Measurements from ENCODE around the gene ADCY3.
"Not testable (repeated sequence)": the region's sequence is repeated elsewhere in the genome, so short reads cannot be mapped to it uniquely, and the experiment has no call there.

Gene ADCY3

GRCh38 chr2:24845691-24846090 lies 74.3 kb downstream of the ADCY3 start:
- DNase-seq (ENCODE audit: low read depth, low spot score): no peak

- DNase-seq (ENCODE audit: low read depth, low spot score): no peak
Observed at GRCh38 chr2:24844023-24844685, 75.9 kb downstream of the ADCY3 start.

DNA sequence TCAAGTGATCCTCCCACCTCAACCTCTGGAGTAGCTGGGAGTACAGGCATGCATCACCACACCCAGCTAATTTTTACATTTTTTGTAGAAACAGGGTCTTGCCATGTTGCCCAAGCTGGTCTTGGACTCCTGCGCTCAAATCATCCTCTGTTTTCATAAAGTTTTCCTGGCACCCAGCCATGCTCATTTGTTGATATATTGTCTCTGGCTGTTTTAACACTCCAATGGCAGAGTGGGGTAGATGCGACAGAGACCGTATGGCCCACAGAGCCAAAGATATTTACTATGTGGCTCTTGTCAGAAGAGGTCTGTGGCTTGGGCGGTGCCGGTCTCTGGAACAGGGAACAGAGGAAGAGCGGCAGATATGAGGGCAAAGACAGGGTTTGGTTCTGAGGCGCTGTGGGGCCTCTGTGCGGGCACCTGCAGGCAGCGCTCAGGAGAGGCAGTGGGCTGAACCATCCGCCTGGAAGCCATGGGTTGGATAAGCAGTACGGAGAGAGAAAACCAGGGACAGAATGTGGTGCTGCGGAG lies 76.6 kb downstream of the ADCY3 start:
- no peak for DNase-seq (ENCODE audit: low read depth, low spot score)

DNA sequence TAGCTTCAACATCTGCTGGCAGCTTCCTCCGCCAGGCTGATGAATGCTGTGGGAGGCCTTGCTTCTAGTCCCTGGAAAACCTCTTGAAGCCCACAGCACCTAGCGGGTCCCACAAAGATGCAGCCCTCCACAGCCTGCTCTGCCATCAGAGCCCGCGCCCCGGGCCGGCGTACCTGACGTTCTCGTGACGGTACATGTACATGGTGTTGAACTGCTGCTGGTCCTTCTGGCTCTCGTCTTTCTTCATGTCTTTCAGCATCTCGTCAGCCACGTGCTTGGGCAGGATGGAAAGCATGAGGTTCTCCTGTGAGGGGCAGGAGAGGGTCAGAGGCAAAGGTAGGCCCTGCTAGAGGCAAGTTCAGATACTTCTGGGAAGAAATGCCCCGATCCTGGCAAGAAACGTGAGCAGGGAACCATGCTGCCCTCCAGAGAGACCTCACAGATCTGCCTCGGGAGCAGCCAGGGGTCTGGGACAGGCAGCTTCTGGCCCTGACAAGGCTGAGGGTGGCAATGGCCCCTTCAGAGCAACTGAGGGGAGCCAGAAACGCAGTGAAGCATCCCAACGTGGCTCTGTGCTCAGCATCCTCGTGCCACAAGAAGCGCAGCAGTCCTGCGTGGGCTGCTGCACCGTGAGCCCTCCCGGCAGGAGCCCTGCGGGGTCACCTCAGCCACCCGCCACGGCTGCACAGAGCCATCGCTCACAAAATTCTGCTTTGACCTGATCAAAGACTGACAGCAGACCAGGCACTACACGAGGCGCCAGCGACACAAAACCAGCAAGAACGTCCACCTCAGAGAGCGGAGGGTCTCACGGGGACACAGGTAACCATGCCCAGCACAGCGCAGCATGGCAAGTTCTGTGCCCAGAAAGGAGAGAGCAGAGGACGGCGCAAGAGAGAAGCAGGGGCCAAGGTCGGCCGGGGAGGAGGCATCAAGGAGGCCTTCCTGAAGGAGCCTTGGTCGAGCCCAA lies 77.7 kb downstream of the ADCY3 start:
- no peak for DNase-seq (ENCODE audit: low read depth, low spot score)

GRCh38 chr2:24840962-24841945 lies 78.8 kb downstream of the ADCY3 start:
- no peak for DNase-seq (ENCODE audit: low read depth, low spot score)

GRCh38 chr2:24840164-24840869 lies 79.7 kb downstream of the ADCY3 start:
- DNase-seq (ENCODE audit: low read depth, low spot score): no peak

DNA sequence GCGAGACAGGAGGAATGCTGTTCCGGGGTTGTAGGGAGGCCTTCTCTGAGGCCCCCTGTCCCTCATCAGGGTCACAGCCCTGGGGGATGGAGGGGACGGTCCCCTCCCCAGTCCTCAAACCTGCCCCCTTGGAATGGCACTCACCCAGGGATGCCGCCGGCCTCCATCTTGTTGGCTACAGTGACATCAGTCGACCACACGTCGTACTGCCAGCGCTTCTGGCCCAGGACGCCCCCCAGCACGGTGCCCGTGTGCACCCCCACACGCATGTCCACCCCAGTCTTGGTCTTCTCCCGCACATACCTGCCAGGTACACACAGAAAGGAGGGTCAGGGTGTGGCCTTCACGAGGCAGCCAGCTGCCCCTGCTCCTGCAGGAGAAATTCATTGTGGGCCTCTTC lies 80.3 kb downstream of the ADCY3 start:
- no peak for DNase-seq (ENCODE audit: low read depth, low spot score)

DNA sequence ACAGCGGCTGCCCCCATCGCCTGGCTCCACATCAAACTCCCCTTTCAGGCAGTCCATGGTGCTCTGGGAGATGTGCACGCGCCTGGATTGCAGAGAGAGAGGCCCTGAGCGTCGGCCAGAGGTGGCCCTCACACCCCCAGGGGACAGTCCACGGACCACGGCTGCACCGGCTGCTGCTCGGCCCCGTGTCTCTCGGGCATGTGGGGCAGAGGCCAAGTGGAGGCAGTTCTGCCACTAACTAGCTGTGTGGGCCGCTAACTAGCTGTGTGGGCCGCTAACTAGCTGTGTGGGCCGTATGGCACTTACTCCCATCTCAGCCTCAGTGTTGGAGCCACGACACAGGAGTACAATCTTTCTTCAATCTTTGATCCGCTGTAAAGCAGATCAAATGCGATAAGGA lies 81.5 kb downstream of the ADCY3 start:
- DNase-seq (ENCODE audit: low read depth, low spot score): no peak

GRCh38 chr2:24837996-24838513 lies 82.0 kb downstream of the ADCY3 start:
- no peak for DNase-seq (ENCODE audit: low read depth, low spot score)

GRCh38 chr2:24836706-24837105 lies 83.3 kb downstream of the ADCY3 start:
- DNase-seq (ENCODE audit: low read depth, low spot score): no peak

- DNase-seq (ENCODE audit: low read depth, low spot score): no peak
Observed at GRCh38 chr2:24836206-24836605, 83.8 kb downstream of the ADCY3 start.

- DNase-seq (ENCODE audit: low read depth, low spot score): not testable (repeated sequence)
Observed at GRCh38 chr2:24835411-24835810, 84.6 kb downstream of the ADCY3 start.

GRCh38 chr2:24834733-24835395 lies 85.2 kb downstream of the ADCY3 start:
- no peak for DNase-seq (ENCODE audit: low read depth, low spot score)

DNA sequence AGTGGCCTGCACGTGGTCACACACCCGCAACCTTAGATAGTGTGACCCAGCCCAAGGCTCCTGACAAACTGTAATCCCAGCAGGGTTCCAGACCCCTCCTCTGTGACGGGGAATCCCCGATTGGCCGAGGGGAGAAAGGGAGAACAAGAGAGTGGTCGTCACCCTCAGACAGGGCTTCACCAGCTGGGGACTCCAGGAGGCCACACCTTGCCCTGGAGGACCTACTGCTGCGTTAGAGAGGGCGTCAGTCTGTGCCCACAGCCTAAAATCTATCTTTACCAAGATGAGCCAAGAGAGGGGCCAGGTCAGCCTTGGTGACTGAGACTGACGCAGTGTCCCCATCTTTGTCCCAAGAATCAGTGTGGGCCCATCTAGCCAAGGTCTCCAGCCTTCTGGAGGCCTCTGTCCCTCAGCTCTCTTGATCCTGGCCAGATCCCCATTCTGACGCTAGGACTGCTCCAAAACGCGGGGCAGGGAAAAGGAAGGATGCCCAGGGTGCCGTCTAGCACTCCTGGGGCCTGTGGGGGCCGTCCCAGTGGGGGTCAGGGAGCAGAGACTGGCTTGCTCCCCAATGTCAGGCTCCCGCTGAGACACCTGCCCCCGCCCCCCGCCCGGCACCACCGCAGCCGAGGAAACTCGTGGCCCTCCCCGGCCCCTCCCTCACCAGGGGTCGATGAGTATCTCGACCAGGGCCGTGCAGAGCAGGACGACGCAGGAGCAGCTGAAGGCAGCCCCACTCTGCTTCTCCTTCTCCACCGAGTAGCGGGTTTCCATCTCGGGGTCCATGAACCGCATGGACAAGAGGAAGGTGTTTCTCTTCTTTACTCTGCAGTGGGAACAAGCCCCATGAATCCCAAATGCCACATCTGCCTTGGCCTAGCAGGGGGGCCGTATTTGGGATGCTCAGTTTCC lies 86.0 kb downstream of the ADCY3 start:
- DNase-seq (ENCODE audit: low read depth, low spot score): no peak

DNA sequence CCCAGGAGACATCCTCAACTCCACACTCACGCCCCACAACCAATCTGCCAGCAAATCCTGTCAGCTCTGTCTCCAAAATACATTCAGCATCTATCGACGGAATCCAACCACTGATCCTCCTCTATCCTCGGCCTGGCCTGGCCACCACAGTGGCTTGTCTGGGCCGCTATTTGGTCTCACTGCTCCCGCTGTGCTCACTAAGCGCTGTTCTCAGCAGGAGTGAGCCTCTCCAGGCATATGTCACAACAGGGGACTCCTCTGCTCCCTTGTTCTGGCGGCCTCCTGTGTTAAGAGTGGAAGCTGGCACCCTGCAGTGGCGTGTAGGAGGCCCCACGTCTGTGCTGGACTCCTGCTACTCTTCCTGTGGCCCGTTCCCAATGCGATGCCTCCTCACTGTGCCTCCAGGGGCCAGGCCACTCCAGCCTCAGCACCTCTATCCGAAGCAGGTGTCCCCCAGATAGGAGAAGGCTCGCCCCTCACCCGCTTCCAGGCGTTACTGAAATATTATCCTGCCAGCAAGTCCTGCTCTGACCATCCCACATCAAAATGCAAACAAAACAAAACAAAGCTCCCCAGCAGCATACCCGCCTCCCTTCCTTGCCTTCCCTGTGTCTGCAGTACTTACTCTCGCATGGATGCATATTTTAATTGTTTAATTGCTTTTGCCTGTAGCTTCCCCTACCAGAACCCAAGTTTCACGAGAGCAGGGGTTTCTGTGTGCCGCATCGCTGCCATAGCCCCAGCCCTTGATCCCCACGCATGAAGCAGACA lies 86.9 kb downstream of the ADCY3 start:
- no peak for DNase-seq (ENCODE audit: low read depth, low spot score)

- DNase-seq (ENCODE audit: low read depth, low spot score): no peak
Observed at GRCh38 chr2:24832521-24832920, 87.5 kb downstream of the ADCY3 start.

GRCh38 chr2:24832073-24832461 lies 88.0 kb downstream of the ADCY3 start:
- DNase-seq (ENCODE audit: low read depth, low spot score): no peak
